Upper lobe of left lung (tissue), 4 donors: ENCODE results near the gene KLF2.

ENCODE experiments used
- CTCF ChIP-seq, 6 experiments: fragments of 450-650 bp in 4 of 6; fragments of 200-600 bp in 2 of 6; sonication (generic) in 2 of 6; IDR thresholded peaks; one replicate each; pipeline ENCODE4 v1.5.1; 2016 to 2019; ENCODE audit warnings: antibody characterized with exemption in 6 of 6
- EP300 ChIP-seq, 4 donors: sonication (generic); formaldehyde crosslinking; IDR thresholded peaks; one replicate each; pipeline ENCODE4 v1.5.1; 2017; ENCODE audit warnings: antibody characterized with exemption in 4 of 4, control low read depth in 2 of 4

GRCh38 chr19:16360738-16361137, 36.1 kb downstream of the KLF2 start:
- TF ChIP-seq CTCF (IDR thresholded peaks at IDR 0.05) (no peak), EP300 (IDR thresholded peaks at IDR 0.05) (no peak)
